ENCODE data around the gene ARL8A. TPM values are rescaled to one million over a fixed set of nuclear protein-coding genes. Genes with fewer than 3 reads are reported as not detected.
"Not testable (repeated sequence)": the region's sequence is repeated elsewhere in the genome, so short reads cannot be mapped to it uniquely, and the experiment has no call there.

The ARL8A gene
- polyA plus RNA-seq, 3 donors, result 12.4 to 123 (median 14.8) TPM

DNA sequence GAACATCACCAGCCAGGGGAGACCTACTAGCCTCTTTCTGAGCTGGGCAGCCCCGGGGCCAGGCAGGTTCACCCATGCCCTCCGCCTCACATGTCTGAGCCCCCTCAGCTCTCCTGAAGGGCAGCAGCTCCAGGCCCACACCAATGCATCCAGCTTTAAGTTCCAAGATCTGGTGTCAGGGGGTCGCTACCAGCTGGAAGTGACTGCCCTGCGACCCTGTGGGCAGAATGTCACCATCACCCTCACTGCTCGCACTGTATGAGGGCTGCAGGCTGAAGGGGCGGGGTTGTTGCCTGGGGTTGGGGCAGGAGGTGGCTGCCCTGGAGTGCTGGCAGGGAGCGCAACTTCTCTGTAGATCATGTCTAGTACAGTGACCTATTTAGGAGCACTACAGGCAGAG, 24.3 kb upstream of the ARL8A start:
- H3K4me1 Mint-ChIP-seq, result peaks cover 4% of the 10 kb centered on the region
- DNase-seq, result no peak
- H3K9me3 Mint-ChIP-seq, result no peaks in the 10 kb centered on the region
- no peaks in the 10 kb centered on the region for H3K79me2 ChIP-seq (ENCODE audit: insufficient read depth, low read length)
- H3K4me3 Mint-ChIP-seq, result no peak overlapping the region
- TF ChIP-seq, protein P1, sequence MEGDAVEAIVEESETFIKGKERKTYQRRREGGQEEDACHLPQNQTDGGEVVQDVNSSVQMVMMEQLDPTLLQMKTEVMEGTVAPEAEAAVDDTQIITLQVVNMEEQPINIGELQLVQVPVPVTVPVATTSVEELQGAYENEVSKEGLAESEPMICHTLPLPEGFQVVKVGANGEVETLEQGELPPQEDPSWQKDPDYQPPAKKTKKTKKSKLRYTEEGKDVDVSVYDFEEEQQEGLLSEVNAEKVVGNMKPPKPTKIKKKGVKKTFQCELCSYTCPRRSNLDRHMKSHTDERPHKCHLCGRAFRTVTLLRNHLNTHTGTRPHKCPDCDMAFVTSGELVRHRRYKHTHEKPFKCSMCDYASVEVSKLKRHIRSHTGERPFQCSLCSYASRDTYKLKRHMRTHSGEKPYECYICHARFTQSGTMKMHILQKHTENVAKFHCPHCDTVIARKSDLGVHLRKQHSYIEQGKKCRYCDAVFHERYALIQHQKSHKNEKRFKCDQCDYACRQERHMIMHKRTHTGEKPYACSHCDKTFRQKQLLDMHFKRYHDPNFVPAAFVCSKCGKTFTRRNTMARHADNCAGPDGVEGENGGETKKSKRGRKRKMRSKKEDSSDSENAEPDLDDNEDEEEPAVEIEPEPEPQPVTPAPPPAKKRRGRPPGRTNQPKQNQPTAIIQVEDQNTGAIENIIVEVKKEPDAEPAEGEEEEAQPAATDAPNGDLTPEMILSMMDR (IDR thresholded peaks at IDR 0.05), result no peak
- no peaks in the 10 kb centered on the region for H3K9me3 ChIP-seq (replicated peaks in 1 of 2; ENCODE audit: control insufficient read depth in 1 of 2, insufficient read depth in 1 of 2, low read length in 2 of 2)
- H4K20me1 ChIP-seq (ENCODE audit: insufficient read depth, low read length), result no peaks in the 10 kb centered on the region
- H3K4me2 ChIP-seq (replicated peaks; ENCODE audit: extremely low read depth, low read length, poor library complexity, severe bottlenecking), result no peak overlapping the region
- peaks cover 2 to 6% (median 4%) of the 10 kb centered on the region in 3 donors for H3K27me3 Mint-ChIP-seq (ENCODE audit: low read depth in 3 of 3)
- no peaks in the 10 kb centered on the region for H3K4me1 ChIP-seq (ENCODE audit: control insufficient read depth in 1 of 2, insufficient read depth in 2 of 2, low read length in 2 of 2)
- no peaks in the 10 kb centered on the region for H3K36me3 ChIP-seq (replicated peaks in 1 of 2; ENCODE audit: control insufficient read depth in 1 of 2, insufficient read depth in 2 of 2, low read length in 2 of 2)
- no peak overlapping the region for H2AFZ ChIP-seq (ENCODE audit: insufficient read depth, low read depth, low read length, poor library complexity, severe bottlenecking)
- H3K27me3 ChIP-seq (ENCODE audit: control insufficient read depth in 2 of 2, insufficient read depth in 2 of 2, low read length in 2 of 2), result no peaks in the 10 kb centered on the region
- intact Hi-C loops (cut with micrococcal nuclease), result no loop called here
- H3K36me3 Mint-ChIP-seq, result no peaks in the 10 kb centered on the region
- 92% methylated on average over 5 of the region's 7 CpGs for WGBS (ENCODE audit: insufficient coverage)
- no peak overlapping the region for H3K9ac ChIP-seq (ENCODE audit: insufficient read depth, low read length, poor library complexity, severe bottlenecking)
- H3K27ac ChIP-seq (ENCODE audit: low read depth in 1 of 2, low read length in 2 of 2), result no peak overlapping the region
- no peak overlapping the region for H3K27ac Mint-ChIP-seq
- no peak overlapping the region for H3K4me3 ChIP-seq (replicated peaks in 1 of 3; ENCODE audit: low read depth in 2 of 3, low read length in 3 of 3)

DNA sequence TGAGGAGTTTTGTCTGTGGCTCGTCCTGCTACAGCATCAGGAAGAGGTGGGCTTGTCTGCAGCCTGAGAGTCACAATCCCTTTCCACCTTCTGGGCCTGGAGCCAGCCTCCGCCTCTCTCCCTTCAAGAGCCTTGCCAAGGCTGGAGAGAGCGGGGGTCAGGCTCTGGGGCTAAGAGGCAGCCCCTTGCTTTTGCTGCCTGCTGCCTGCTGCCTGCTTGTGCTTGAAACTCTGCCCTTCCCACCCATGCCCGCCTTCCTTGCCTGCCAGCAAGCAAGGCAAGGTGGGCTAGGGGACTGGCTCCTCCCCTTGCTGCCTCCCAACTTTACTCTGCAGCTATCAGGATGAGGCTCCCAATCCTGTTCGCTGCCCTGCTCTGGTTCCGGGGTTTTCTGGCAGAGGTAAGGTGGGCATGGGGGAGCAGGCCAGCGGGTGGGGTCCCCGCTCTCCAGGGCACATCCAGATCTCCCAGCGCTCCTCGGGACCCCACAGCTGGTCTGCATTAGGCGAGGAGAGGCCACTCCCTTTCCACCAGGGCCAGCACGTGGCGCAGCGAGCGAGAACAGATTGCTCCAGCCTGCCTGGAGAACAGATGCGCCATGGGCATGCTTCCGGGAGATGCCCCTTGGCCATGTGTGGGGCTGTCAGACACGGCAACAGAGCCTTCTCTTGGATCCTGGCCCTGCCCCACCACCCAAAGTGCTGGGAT, 23.3 kb upstream of the ARL8A start:
- no peak overlapping the region for H3K27ac Mint-ChIP-seq
- Histone ChIP-seq H3K9me3 (replicated peaks in 1 of 2; ENCODE audit: control insufficient read depth in 1 of 2, insufficient read depth in 1 of 2, low read length in 2 of 2) (no peaks in the 10 kb centered on the region), H3K27ac (ENCODE audit: low read depth in 1 of 2, low read length in 2 of 2) (no peak overlapping the region), H2AFZ (ENCODE audit: insufficient read depth, low read depth, low read length, poor library complexity, severe bottlenecking) (no peak overlapping the region), H3K36me3 (replicated peaks in 1 of 2; ENCODE audit: control insufficient read depth in 1 of 2, insufficient read depth in 2 of 2, low read length in 2 of 2) (no peaks in the 10 kb centered on the region), H3K4me1 (ENCODE audit: control insufficient read depth in 1 of 2, insufficient read depth in 2 of 2, low read length in 2 of 2) (peaks cover 5 to 7% of the 10 kb centered on the region in 2 donors), H3K27me3 (ENCODE audit: control insufficient read depth in 2 of 2, insufficient read depth in 2 of 2, low read length in 2 of 2) (no peaks in the 10 kb centered on the region), H3K79me2 (ENCODE audit: insufficient read depth, low read length) (no peaks in the 10 kb centered on the region), H4K20me1 (ENCODE audit: insufficient read depth, low read length) (no peaks in the 10 kb centered on the region), H3K4me2 (replicated peaks; ENCODE audit: extremely low read depth, low read length, poor library complexity, severe bottlenecking) (no peak overlapping the region), H3K4me3 (replicated peaks in 1 of 3; ENCODE audit: low read depth in 2 of 3, low read length in 3 of 3) (no peak overlapping the region), H3K9ac (ENCODE audit: insufficient read depth, low read length, poor library complexity, severe bottlenecking) (no peak overlapping the region)
- intact Hi-C loops (cut with micrococcal nuclease), result no loop called here
- WGBS (ENCODE audit: insufficient coverage), result 82% methylated on average over 15 of the region's 18 CpGs
- no peak for DNase-seq
- no peaks in the 10 kb centered on the region for H3K36me3 Mint-ChIP-seq
- TF ChIP-seq, protein P1 (IDR thresholded peaks at IDR 0.05), result no peak
- H3K4me1 Mint-ChIP-seq, result peaks cover 13% of the 10 kb centered on the region
- H3K4me3 Mint-ChIP-seq, result no peak overlapping the region
- peaks cover 3 to 11% (median 4%) of the 10 kb centered on the region in 3 donors for H3K27me3 Mint-ChIP-seq (ENCODE audit: low read depth in 3 of 3)
- no peaks in the 10 kb centered on the region for H3K9me3 Mint-ChIP-seq

DNA sequence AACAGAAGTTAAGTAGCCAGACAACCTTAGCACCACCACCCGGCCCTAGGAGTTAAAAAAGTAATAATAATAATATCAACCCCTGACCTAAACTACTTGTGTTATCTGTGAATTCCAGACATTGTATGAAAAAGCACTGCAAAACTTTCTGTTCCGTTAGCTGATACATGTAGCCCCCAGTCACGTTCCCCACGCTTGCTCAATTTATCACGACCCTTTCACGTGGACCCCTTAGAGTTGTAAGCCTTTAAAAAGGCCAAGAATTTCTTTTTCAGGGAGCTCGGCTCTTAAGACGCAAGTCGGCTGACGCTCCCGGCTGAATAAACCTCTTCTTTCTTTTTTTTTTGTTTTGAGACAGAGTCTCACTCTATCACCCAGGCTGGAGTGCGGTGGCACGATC, 22.5 kb upstream of the ARL8A start:
- H3K4me3 ChIP-seq (replicated peaks in 1 of 3; ENCODE audit: low read depth in 2 of 3, low read length in 3 of 3); H3K36me3 Mint-ChIP-seq; H3K9me3 ChIP-seq (replicated peaks in 1 of 2; ENCODE audit: control insufficient read depth in 1 of 2, insufficient read depth in 1 of 2, low read length in 2 of 2); H3K27ac Mint-ChIP-seq; H3K4me3 Mint-ChIP-seq; H2AFZ ChIP-seq (ENCODE audit: insufficient read depth, low read depth, low read length, poor library complexity, severe bottlenecking); H3K9ac ChIP-seq (ENCODE audit: insufficient read depth, low read length, poor library complexity, severe bottlenecking); H3K36me3 ChIP-seq (replicated peaks in 1 of 2; ENCODE audit: control insufficient read depth in 1 of 2, insufficient read depth in 2 of 2, low read length in 2 of 2); intact Hi-C loops (cut with micrococcal nuclease); H4K20me1 ChIP-seq (ENCODE audit: insufficient read depth, low read length); H3K4me2 ChIP-seq (replicated peaks; ENCODE audit: extremely low read depth, low read length, poor library complexity, severe bottlenecking); H3K79me2 ChIP-seq (ENCODE audit: insufficient read depth, low read length); DNase-seq; H3K9me3 Mint-ChIP-seq; H3K27me3 ChIP-seq (ENCODE audit: control insufficient read depth in 2 of 2, insufficient read depth in 2 of 2, low read length in 2 of 2); H3K27ac ChIP-seq (ENCODE audit: low read depth in 1 of 2, low read length in 2 of 2): not testable (repeated sequence)
- peaks cover 4 to 11% (median 4%) of the 10 kb centered on the region in 3 donors for H3K27me3 Mint-ChIP-seq (ENCODE audit: low read depth in 3 of 3)
- H3K4me1 ChIP-seq (ENCODE audit: control insufficient read depth in 1 of 2, insufficient read depth in 2 of 2, low read length in 2 of 2), result peaks cover 13 to 15% of the 10 kb centered on the region in 2 donors
- WGBS (ENCODE audit: insufficient coverage), result 98% methylated on average over 9 of the region's 13 CpGs
- peaks cover 21% of the 10 kb centered on the region for H3K4me1 Mint-ChIP-seq

Data from CD14-positive monocyte (primary cell).